NB4 (cell line): Measurements from ENCODE around the gene TERC.

Experiments used
- DNase-seq: peaks from one replicate; pipeline ENCODE4 v3.0.0; 2010; ENCODE audit warnings: low read depth
- H3K4me3 ChIP-seq: one replicate; pipeline ENCODE4 v1.5.1; 2011; ENCODE audit warnings: mild to moderate bottlenecking, low read depth, low read length, moderate library complexity
- MYC ChIP-seq: IDR thresholded peaks from 2 replicates; pipeline ENCODE4 v1.6.1; 2011; ENCODE audit warnings: low read depth, low read length
- POLR2A ChIP-seq: IDR thresholded peaks from 2 replicates; pipeline ENCODE4 v1.6.1; 2011; ENCODE audit warnings: mild to moderate bottlenecking; ENCODE audit not compliant: insufficient read length; ENCODE audit errors: extremely low read depth
- TF ChIP-seq, protein P1 (sequence below): IDR thresholded peaks from 2 replicates; pipeline ENCODE4 v1.6.1; 2011; ENCODE audit warnings: low read depth, low read length
- TF ChIP-seq, protein P2 (sequence below): IDR thresholded peaks from one replicate; pipeline ENCODE4 v1.5.1; 2012; ENCODE audit warnings: low read depth, low read length

The TERC gene

DNA sequence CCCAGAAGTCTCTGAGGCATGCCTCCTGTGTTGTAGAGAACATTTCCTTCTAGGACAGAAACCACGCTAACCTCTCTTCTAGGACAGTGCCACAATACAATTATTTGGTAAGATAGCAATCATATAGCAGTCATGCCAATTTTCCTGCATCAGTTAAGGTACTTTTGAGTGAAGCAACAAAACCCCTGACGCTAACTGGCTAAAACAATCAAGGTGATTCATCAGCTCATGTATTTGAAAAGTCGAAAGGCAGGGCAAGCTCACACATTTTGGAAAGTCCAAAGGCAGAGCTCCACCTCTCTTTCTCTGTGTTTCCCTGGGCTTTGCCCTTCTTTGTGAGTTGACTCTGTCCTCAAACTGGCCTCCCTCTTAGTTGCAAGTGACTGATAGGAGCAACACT, 10.1 kb downstream of the TERC start:
- TF ChIP-seq, protein P1, sequence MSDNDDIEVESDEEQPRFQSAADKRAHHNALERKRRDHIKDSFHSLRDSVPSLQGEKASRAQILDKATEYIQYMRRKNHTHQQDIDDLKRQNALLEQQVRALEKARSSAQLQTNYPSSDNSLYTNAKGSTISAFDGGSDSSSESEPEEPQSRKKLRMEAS = no peak
- TF ChIP-seq, protein P2, sequence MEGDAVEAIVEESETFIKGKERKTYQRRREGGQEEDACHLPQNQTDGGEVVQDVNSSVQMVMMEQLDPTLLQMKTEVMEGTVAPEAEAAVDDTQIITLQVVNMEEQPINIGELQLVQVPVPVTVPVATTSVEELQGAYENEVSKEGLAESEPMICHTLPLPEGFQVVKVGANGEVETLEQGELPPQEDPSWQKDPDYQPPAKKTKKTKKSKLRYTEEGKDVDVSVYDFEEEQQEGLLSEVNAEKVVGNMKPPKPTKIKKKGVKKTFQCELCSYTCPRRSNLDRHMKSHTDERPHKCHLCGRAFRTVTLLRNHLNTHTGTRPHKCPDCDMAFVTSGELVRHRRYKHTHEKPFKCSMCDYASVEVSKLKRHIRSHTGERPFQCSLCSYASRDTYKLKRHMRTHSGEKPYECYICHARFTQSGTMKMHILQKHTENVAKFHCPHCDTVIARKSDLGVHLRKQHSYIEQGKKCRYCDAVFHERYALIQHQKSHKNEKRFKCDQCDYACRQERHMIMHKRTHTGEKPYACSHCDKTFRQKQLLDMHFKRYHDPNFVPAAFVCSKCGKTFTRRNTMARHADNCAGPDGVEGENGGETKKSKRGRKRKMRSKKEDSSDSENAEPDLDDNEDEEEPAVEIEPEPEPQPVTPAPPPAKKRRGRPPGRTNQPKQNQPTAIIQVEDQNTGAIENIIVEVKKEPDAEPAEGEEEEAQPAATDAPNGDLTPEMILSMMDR = no peak
- TF ChIP-seq MYC = no peak
- no peak for TF ChIP-seq POLR2A
- no peak overlapping the region for H3K4me3 ChIP-seq
- DNase-seq = no peak

DNA sequence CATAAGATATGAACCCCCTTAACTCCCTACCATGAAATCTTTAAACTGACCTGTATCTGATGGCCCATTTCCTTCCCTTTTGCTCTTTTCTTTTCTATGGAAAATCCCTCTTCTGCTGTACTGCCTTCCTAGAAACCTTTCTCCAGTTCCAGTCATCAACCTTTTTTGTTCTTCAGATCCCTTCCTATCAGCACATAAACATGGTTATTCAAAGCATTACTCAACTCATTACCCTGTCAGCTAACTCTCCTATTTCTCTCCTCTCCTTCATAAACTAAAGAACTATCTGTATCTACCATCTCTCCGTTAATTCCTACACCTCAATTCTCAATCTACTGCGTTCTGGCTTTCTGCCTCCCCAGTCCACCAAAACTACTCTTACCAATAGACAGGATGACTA, 13.0 kb downstream of the TERC start:
- H3K4me3 ChIP-seq = no peak overlapping the region
- no peak for DNase-seq
- TF ChIP-seq POLR2A (no peak), MYC (no peak)
- TF ChIP-seq, protein P1 = no peak
- TF ChIP-seq, protein P2 = no peak

DNA sequence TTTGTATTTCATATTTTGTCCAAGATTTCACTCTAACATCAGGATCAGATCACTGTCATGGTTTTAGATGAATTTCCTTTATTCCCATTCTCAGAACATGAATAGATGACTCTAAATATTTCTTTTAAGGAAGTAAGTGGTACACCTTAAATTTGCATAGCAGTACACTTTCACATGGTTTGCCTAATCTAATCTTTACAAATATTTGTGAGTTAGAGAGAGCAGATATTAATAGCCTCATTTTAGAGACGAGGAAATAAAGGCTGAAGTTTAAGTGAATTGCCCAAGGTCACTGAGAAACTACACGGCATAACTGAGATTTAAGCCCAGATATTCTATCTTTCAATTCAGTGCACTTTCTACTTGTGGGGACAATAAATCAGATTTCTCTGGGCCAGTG, 14.2 kb downstream of the TERC start:
- DNase-seq = no peak
- TF ChIP-seq, protein P2 = no peak
- TF ChIP-seq MYC (no peak), POLR2A (no peak)
- TF ChIP-seq, protein P1 = no peak

DNA sequence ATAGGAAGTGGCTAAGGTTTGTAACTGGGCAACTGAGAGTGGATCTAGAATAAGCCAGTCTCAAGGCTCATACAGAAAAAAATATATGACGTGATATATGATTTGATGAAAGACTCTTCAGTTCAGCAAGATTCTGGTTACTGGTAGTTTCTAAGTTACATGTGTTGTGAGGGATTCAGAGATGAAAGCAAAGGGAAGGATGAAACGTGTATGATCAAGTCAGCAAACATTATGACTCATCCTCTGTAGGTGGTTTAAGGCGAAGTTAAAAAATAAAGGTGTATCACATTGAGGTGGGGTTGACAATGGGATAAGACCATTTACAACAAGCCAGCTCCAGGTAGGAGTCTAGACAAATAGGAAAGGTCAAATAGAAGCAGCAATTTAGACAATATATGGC, 16.2 kb downstream of the TERC start:
- DNase-seq = no peak
- TF ChIP-seq, protein P1 = no peak
- TF ChIP-seq, protein P2 = no peak
- TF ChIP-seq POLR2A (no peak), MYC (no peak)

More for the DNA sequence above, 14.2 kb downstream of the TERC start:
- H3K4me3 ChIP-seq = no peak overlapping the region

DNA sequence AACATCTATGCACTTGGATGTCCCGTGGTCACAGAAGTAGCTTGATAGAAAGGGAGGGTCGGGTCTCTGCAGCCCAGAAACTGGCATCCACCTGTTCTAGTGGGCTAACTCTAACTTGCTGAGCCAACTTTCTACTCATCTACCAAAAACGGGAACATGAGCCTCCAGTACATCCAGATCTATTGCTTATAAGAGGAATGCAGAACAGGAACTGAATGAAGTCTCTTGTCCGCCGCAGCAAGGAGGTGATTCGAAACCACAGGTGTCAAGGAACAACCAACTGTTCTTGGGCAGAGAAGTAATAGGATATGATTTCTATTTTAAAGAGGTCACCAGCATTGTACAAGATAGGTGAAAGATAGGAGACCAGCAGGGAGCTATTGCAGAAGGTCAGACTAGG, 17.9 kb downstream of the TERC start:
- H3K4me3 ChIP-seq = no peak overlapping the region
- peak; percentile 11 for DNase-seq
- TF ChIP-seq, protein P1 = no peak
- TF ChIP-seq POLR2A = no peak
- TF ChIP-seq, protein P2 = no peak
- TF ChIP-seq MYC = no peak

More for the DNA sequence above, 16.2 kb downstream of the TERC start:
- H3K4me3 ChIP-seq = no peak overlapping the region
